ENCODE results near the gene TMEM270. TPM values are rescaled to one million over a fixed set of nuclear protein-coding genes. Genes with fewer than 3 reads are reported as not detected.

Gene TMEM270
- total RNA-seq, 2 donors from 2014 or later: 4.9 TPM; not detected in 1

GRCh38 chr7:73829921-73830680, 30.9 kb upstream of the TMEM270 start:
- peak overlapping the region in 1 of 2 donors; percentile 61 for H3K4me3 ChIP-seq
- H3K27ac ChIP-seq: peak overlapping the region; percentile 90 to 95
- H3K4me1 ChIP-seq (replicated peaks): peaks cover 32% of the 10 kb centered on the region
- no peak for TF ChIP-seq POLR2A (IDR thresholded peaks at IDR 0.05)
- peak; percentile 35 for TF ChIP-seq POLR2AphosphoS5 (IDR thresholded peaks at IDR 0.05)
- WGBS: 49% methylated on average over 13 of the region's 13 CpGs
- H3K9me3 ChIP-seq: no peaks in the 10 kb centered on the region
- H3K36me3 ChIP-seq: no peaks in the 10 kb centered on the region
- peak; percentile 44 for DNase-seq (ENCODE audit: low spot score)
- no peaks in the 10 kb centered on the region for H3K27me3 ChIP-seq (replicated peaks; ENCODE audit: insufficient read depth)
- intact Hi-C loops (cut with DNase I): no loop called here

GRCh38 chr7:73830681-73831583, 30.0 kb upstream of the TMEM270 start, which contains the start of gene CLDN4:
Gene CLDN4, plus strand, starts transcription at chr7:73830996. Its CDS starts 206 bp downstream, at chr7:73831202.
- H3K4me3 ChIP-seq: peak within 1 kb of the TSS; percentile 49 to 61
- peak within 1 kb of the TSS; percentile 90 to 95 for H3K27ac ChIP-seq
- H3K4me1 ChIP-seq (replicated peaks): peaks cover 32% of the 10 kb centered on the region
- 40% methylated on average over 42 of the region's 42 CpGs for WGBS
- no peaks in the 10 kb centered on the region for H3K36me3 ChIP-seq
- intact Hi-C loops (cut with DNase I): no loop called here
- peak; percentile 97 for DNase-seq (ENCODE audit: low spot score)
- no peak for TF ChIP-seq CTCF (IDR thresholded peaks at IDR 0.05)
- TF ChIP-seq POLR2AphosphoS5 (IDR thresholded peaks at IDR 0.05): peak; percentile 93
- peak; percentile 92 for TF ChIP-seq POLR2A (IDR thresholded peaks at IDR 0.05)
- H3K9me3 ChIP-seq: no peaks in the 10 kb centered on the region
- no peaks in the 10 kb centered on the region for H3K27me3 ChIP-seq (replicated peaks; ENCODE audit: insufficient read depth)

- no peaks in the 10 kb centered on the region for H3K9me3 ChIP-seq
- intact Hi-C loops (cut with DNase I): no loop called here
- H3K36me3 ChIP-seq: no peaks in the 10 kb centered on the region
- WGBS: 52% methylated on average over 16 of the region's 16 CpGs
- no peak for DNase-seq (ENCODE audit: low spot score)
- TF ChIP-seq POLR2AphosphoS5 (IDR thresholded peaks at IDR 0.05): no peak
- no peak for TF ChIP-seq CTCF (IDR thresholded peaks at IDR 0.05)
- TF ChIP-seq POLR2A (IDR thresholded peaks at IDR 0.05): no peak
- no peaks in the 10 kb centered on the region for H3K27me3 ChIP-seq (replicated peaks; ENCODE audit: insufficient read depth)
- peak overlapping the region; percentile 49 to 61 for H3K4me3 ChIP-seq
- H3K4me1 ChIP-seq (replicated peaks): peaks cover 32% of the 10 kb centered on the region
- peak overlapping the region; percentile 90 to 95 for H3K27ac ChIP-seq
These were observed 29.4 kb upstream of the TMEM270 start for GRCh38 chr7:73831584-73831833.

- no peaks in the 10 kb centered on the region for H3K27me3 ChIP-seq (replicated peaks; ENCODE audit: insufficient read depth)
- peak overlapping the region; percentile 90 to 95 for H3K27ac ChIP-seq
- intact Hi-C loops (cut with DNase I): no loop called here
- H3K36me3 ChIP-seq: no peaks in the 10 kb centered on the region
- TF ChIP-seq POLR2A (IDR thresholded peaks at IDR 0.05) (peak; percentile 75), POLR2AphosphoS5 (IDR thresholded peaks at IDR 0.05) (peak; percentile 88), CTCF (IDR thresholded peaks at IDR 0.05) (no peak)
- no peaks in the 10 kb centered on the region for H3K9me3 ChIP-seq
- H3K4me1 ChIP-seq (replicated peaks): peaks cover 29% of the 10 kb centered on the region
- H3K4me3 ChIP-seq: peak overlapping the region; percentile 49 to 61
- DNase-seq (ENCODE audit: low spot score): peak; percentile 93
- 36% methylated on average over 16 of the region's 16 CpGs for WGBS
These were observed 28.9 kb upstream of the TMEM270 start for GRCh38 chr7:73831834-73832651.

GRCh38 chr7:73832806-73833205, 28.2 kb upstream of the TMEM270 start:
- Histone ChIP-seq H3K9me3 (no peaks in the 10 kb centered on the region), H3K4me1 (replicated peaks) (peaks cover 24% of the 10 kb centered on the region), H3K36me3 (no peaks in the 10 kb centered on the region), H3K27me3 (replicated peaks; ENCODE audit: insufficient read depth) (no peaks in the 10 kb centered on the region), H3K27ac (peak overlapping the region; percentile 90 to 95), H3K4me3 (peak overlapping the region; percentile 49 to 61)
- no peak for DNase-seq (ENCODE audit: low spot score)
- WGBS: 48% methylated on average over 13 of the region's 13 CpGs
- no peak for TF ChIP-seq POLR2AphosphoS5 (IDR thresholded peaks at IDR 0.05)
- no peak for TF ChIP-seq POLR2A (IDR thresholded peaks at IDR 0.05)
- no peak for TF ChIP-seq CTCF (IDR thresholded peaks at IDR 0.05)
- intact Hi-C loops (cut with DNase I): no loop called here
